ENCODE results near the gene PAQR4.

DNA sequence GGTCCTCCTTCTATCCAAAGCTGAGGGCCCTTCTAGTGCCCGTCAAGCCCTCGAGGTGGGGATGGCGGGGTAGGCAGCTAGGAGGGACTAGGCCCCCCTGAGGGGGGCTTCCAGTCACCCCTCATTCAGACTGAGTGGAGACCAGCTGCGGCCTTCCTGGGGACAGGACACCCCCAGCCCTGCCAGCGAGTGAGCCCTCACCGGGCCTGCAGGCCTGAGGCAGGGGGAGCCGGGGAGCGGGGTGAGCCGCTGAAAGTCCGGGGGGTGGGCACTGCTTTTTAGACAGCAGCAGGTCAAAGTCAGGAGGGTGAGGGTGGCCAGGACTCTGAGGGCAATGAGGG lies 13.7 kb upstream of the PAQR4 start:
- TF ChIP-seq, protein P1, sequence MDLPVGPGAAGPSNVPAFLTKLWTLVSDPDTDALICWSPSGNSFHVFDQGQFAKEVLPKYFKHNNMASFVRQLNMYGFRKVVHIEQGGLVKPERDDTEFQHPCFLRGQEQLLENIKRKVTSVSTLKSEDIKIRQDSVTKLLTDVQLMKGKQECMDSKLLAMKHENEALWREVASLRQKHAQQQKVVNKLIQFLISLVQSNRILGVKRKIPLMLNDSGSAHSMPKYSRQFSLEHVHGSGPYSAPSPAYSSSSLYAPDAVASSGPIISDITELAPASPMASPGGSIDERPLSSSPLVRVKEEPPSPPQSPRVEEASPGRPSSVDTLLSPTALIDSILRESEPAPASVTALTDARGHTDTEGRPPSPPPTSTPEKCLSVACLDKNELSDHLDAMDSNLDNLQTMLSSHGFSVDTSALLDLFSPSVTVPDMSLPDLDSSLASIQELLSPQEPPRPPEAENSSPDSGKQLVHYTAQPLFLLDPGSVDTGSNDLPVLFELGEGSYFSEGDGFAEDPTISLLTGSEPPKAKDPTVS (IDR thresholded peaks at IDR 0.05; ENCODE audit: low read depth, low read length), result no peak
- TF ChIP-seq, protein P2, sequence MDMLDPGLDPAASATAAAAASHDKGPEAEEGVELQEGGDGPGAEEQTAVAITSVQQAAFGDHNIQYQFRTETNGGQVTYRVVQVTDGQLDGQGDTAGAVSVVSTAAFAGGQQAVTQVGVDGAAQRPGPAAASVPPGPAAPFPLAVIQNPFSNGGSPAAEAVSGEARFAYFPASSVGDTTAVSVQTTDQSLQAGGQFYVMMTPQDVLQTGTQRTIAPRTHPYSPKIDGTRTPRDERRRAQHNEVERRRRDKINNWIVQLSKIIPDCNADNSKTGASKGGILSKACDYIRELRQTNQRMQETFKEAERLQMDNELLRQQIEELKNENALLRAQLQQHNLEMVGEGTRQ (IDR thresholded peaks at IDR 0.05; ENCODE audit: borderline replicate concordance, low read depth, low read length), result no peak
- TF ChIP-seq JUND (IDR thresholded peaks at IDR 0.05; ENCODE audit: low read depth, low read length) (no peak), CBFB (IDR thresholded peaks at IDR 0.05; ENCODE audit: low read depth) (no peak), RCOR1 (conservative IDR thresholded peaks at IDR 0.05; ENCODE audit: low read depth, low read length) (no peak), FOS (IDR thresholded peaks at IDR 0.05; ENCODE audit: borderline replicate concordance, extremely low read depth, insufficient read length) (no peak), BHLHE40 (IDR thresholded peaks at IDR 0.05; ENCODE audit: borderline replicate concordance in 1 of 2, low read depth in 2 of 2, low read length in 1 of 2) (no peak), YY1 (IDR thresholded peaks at IDR 0.05; ENCODE audit: low read depth, low read length) (no peak), POLR2A (IDR thresholded peaks at IDR 0.05; ENCODE audit: low read depth, low read length) (no peak), MEF2A (IDR thresholded peaks at IDR 0.05; ENCODE audit: insufficient read depth, low read depth, low read length) (no peak), SREBF2 (IDR thresholded peaks at IDR 0.05; ENCODE audit: low read length) (no peak)
- TF ChIP-seq, protein P3, sequence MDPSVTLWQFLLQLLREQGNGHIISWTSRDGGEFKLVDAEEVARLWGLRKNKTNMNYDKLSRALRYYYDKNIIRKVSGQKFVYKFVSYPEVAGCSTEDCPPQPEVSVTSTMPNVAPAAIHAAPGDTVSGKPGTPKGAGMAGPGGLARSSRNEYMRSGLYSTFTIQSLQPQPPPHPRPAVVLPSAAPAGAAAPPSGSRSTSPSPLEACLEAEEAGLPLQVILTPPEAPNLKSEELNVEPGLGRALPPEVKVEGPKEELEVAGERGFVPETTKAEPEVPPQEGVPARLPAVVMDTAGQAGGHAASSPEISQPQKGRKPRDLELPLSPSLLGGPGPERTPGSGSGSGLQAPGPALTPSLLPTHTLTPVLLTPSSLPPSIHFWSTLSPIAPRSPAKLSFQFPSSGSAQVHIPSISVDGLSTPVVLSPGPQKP (IDR thresholded peaks at IDR 0.05; ENCODE audit: low read depth, low read length), result no peak
- TF ChIP-seq, protein P4, sequence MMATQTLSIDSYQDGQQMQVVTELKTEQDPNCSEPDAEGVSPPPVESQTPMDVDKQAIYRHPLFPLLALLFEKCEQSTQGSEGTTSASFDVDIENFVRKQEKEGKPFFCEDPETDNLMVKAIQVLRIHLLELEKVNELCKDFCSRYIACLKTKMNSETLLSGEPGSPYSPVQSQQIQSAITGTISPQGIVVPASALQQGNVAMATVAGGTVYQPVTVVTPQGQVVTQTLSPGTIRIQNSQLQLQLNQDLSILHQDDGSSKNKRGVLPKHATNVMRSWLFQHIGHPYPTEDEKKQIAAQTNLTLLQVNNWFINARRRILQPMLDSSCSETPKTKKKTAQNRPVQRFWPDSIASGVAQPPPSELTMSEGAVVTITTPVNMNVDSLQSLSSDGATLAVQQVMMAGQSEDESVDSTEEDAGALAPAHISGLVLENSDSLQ (IDR thresholded peaks at IDR 0.05), result no peak
- TF ChIP-seq, protein P5, sequence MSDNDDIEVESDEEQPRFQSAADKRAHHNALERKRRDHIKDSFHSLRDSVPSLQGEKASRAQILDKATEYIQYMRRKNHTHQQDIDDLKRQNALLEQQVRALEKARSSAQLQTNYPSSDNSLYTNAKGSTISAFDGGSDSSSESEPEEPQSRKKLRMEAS (IDR thresholded peaks at IDR 0.05; ENCODE audit: low read depth, low read length), result no peak
